Natural killer cell (primary cell): ENCODE measurements around the gene PSPH. TPM values are rescaled to one million over a fixed set of nuclear protein-coding genes. Genes with fewer than 3 reads are reported as not detected.
A peak's percentile ranks its signal among the peaks of the same experiment; 100 is the strongest.
"Not testable (repeated sequence)": the region's sequence is repeated elsewhere in the genome, so short reads cannot be mapped to it uniquely, and the experiment has no call there.

ENCODE experiments used
- ATAC-seq, 3 donors: fragments of 150-1000 bp in 2 of 3; fragments of 200-7000 bp in 1 of 3; cut with Tn5 transposase; 1 replicate in 1 of 3; 2 replicates in 2 of 3; pipeline ENCODE4 v1.10.0; 2021; ENCODE audit warnings: mild to moderate bottlenecking in 2 of 3, moderate library complexity in 2 of 3
- DNase-seq, 2 donors: peaks; one replicate each; pipeline versions ENCODE4 v3.0.0 to v3.0.0-alpha.2; 2013 to 2021; ENCODE audit warnings: mixed read lengths in 1 of 2
- H3K27ac ChIP-seq: one replicate; pipeline ENCODE4 v1.5.1; 2013; ENCODE audit warnings: mild to moderate bottlenecking, low read length
- H3K27me3 ChIP-seq: one replicate; pipeline ENCODE4 v1.6.1; 2013; ENCODE audit warnings: low read length; ENCODE audit not compliant: control insufficient read depth, insufficient read depth
- H3K36me3 ChIP-seq: one replicate; pipeline ENCODE4 v1.6.1; 2013; ENCODE audit warnings: low read length; ENCODE audit not compliant: control insufficient read depth, insufficient read depth
- H3K4me1 ChIP-seq: one replicate; pipeline ENCODE4 v1.6.1; 2013; ENCODE audit warnings: low read length; ENCODE audit not compliant: control insufficient read depth, insufficient read depth
- H3K4me3 ChIP-seq: one replicate; pipeline ENCODE4 v1.5.1; 2013; ENCODE audit warnings: low read length
- H3K9me3 ChIP-seq: one replicate; pipeline ENCODE4 v1.6.1; 2013; ENCODE audit warnings: low read length; ENCODE audit not compliant: control insufficient read depth, insufficient read depth
- H3K27ac Mint-ChIP-seq, 2 donors: one replicate each; pipeline ENCODE4 v1.8.0; 2022; ENCODE audit warnings: mild to moderate bottlenecking in 2 of 2, mixed read lengths in 2 of 2, moderate library complexity in 1 of 2
- H3K27me3 Mint-ChIP-seq, 2 donors: one replicate each; pipeline ENCODE4 v1.8.0; 2022; ENCODE audit warnings: low read depth in 2 of 2, mixed read lengths in 2 of 2
- H3K36me3 Mint-ChIP-seq: one replicate; pipeline ENCODE4 v1.8.0; 2022; ENCODE audit warnings: mixed read lengths
- H3K4me1 Mint-ChIP-seq, 2 donors: one replicate each; pipeline ENCODE4 v1.8.0; 2022; ENCODE audit warnings: mixed read lengths in 2 of 2
- H3K4me3 Mint-ChIP-seq: one replicate; pipeline ENCODE4 v1.8.0; 2022; ENCODE audit warnings: mild to moderate bottlenecking, moderate library complexity, mixed read lengths
- H3K9me3 Mint-ChIP-seq, 2 donors: one replicate each; pipeline ENCODE4 v1.8.0; 2022; ENCODE audit warnings: mixed read lengths in 2 of 2
- CTCF ChIP-seq: fragments of 200-600 bp; IDR thresholded peaks from one replicate; pipeline ENCODE4 v1.8.0; 2022; ENCODE audit warnings: antibody characterized with exemption
- WGBS: methylation state at CpG from one replicate; pipeline ENCODE4 v1.1.7; 2013; ENCODE audit warnings: missing lambda C conversion rate; ENCODE audit not compliant: insufficient coverage; 5-methylcytosine and 5-hydroxymethylcytosine counted together
- intact Hi-C: fragments of 100-400 bp; cut with micrococcal nuclease; formaldehyde crosslinking; loops from one replicate; pipeline ENCODE4 v1.14.2; 2022
- total RNA-seq, 4 donors: library from RNA; stranded (reverse); fragments of 120-200 nt in 1 of 4; gene quantifications; one replicate each; pipeline versions ENCODE4 v1.2.3 to v1.2.4, GENCODE V29; 2013 to 2022

Gene PSPH
- total RNA-seq, 3 donors from 2014 or later (not counting 1 experiment from before 2014, with no cell fraction given) = 2.8 to 4.1 (median 3.8) TPM

GRCh38 chr7:56040730-56041129 is 10.5 kb downstream of the PSPH start:
- H3K27ac ChIP-seq = no peak overlapping the region

GRCh38 chr7:56033671-56034432 is 17.4 kb downstream of the PSPH start:
- H3K27me3 ChIP-seq = no peaks in the 10 kb centered on the region
- intact Hi-C loops = no loop called here
- H3K36me3 ChIP-seq = no peaks in the 10 kb centered on the region
- peak; percentile 24 for TF ChIP-seq CTCF
- peaks cover 2% of the 10 kb centered on the region for H3K4me1 ChIP-seq
- H3K4me1 Mint-ChIP-seq = peaks cover 5 to 7% of the 10 kb centered on the region in 2 donors
- no peaks in the 10 kb centered on the region for H3K36me3 Mint-ChIP-seq
- H3K9me3 Mint-ChIP-seq = no peaks in the 10 kb centered on the region
- 1% methylated on average over 27 of the region's 27 CpGs for WGBS
- peak overlapping the region; percentile 94 for H3K4me3 Mint-ChIP-seq
- ATAC-seq (peak; percentile 85 to 93 (median 91)), DNase-seq (peak; percentile 45 to 83)
- H3K9me3 ChIP-seq = no peaks in the 10 kb centered on the region
- H3K27me3 Mint-ChIP-seq = no peaks in the 10 kb centered on the region
- H3K27ac Mint-ChIP-seq = peak overlapping the region; percentile 8 to 73
- H3K4me3 ChIP-seq = peak overlapping the region; percentile 62
- H3K27ac ChIP-seq = no peak overlapping the region

More at GRCh38 chr7:56040730-56041129, 10.5 kb downstream of the PSPH start:
- DNase-seq = no peak
- Mint-ChIP-seq H3K4me1 (no peaks in the 10 kb centered on the region), H3K36me3 (no peaks in the 10 kb centered on the region), H3K9me3 (no peaks in the 10 kb centered on the region), H3K27ac (no peak overlapping the region), H3K4me3 (no peak overlapping the region), H3K27me3 (no peaks in the 10 kb centered on the region)
- ATAC-seq = no peak
- no peak overlapping the region for H3K4me3 ChIP-seq
- no peaks in the 10 kb centered on the region for H3K27me3 ChIP-seq
- no peaks in the 10 kb centered on the region for H3K4me1 ChIP-seq
- TF ChIP-seq CTCF = no peak
- 92% methylated on average over 3 of the region's 3 CpGs for WGBS
- intact Hi-C loops = no loop called here
- no peaks in the 10 kb centered on the region for H3K36me3 ChIP-seq
- H3K9me3 ChIP-seq = no peaks in the 10 kb centered on the region

- H3K9me3 ChIP-seq, H3K27ac Mint-ChIP-seq, H3K4me1 ChIP-seq, H3K27me3 ChIP-seq, H3K36me3 Mint-ChIP-seq, ATAC-seq, H3K4me1 Mint-ChIP-seq, DNase-seq, H3K27ac ChIP-seq, intact Hi-C loops, H3K36me3 ChIP-seq, H3K9me3 Mint-ChIP-seq, H3K27me3 Mint-ChIP-seq, H3K4me3 ChIP-seq: not testable (repeated sequence)
- H3K4me3 Mint-ChIP-seq = peak overlapping the region; percentile 77
- WGBS = 97% methylated on average over 7 of the region's 7 CpGs
Observed at GRCh38 chr7:56032578-56032977, 18.7 kb downstream of the PSPH start.

GRCh38 chr7:56031556-56031955 is 19.7 kb downstream of the PSPH start:
- H3K27me3 Mint-ChIP-seq, H3K9me3 Mint-ChIP-seq, H3K27ac Mint-ChIP-seq, H3K4me3 ChIP-seq, H3K4me1 ChIP-seq, ATAC-seq, H3K4me1 Mint-ChIP-seq, DNase-seq, H3K36me3 ChIP-seq, intact Hi-C loops, H3K36me3 Mint-ChIP-seq, H3K27ac ChIP-seq, H3K9me3 ChIP-seq, H3K27me3 ChIP-seq: not testable (repeated sequence)
- WGBS = 84% methylated on average over 8 of the region's 8 CpGs
- H3K4me3 Mint-ChIP-seq = peak overlapping the region; percentile 77
